NCI-H2029 (cell line): ENCODE results near the gene DMXL2.
A peak's percentile ranks its signal among the peaks of the same experiment; 100 is the strongest.
"Not testable (repeated sequence)": the region's sequence is repeated elsewhere in the genome, so short reads cannot be mapped to it uniquely, and the experiment has no call there.

Experiments
- DNase-seq: peaks from one replicate; lab custom pipeline; 2025; lab: John Stamatoyannopoulos, UW

Gene DMXL2

GRCh38 chr15:51493892-51494291, 128.7 kb downstream of the DMXL2 start:
- no peak for DNase-seq

DNA sequence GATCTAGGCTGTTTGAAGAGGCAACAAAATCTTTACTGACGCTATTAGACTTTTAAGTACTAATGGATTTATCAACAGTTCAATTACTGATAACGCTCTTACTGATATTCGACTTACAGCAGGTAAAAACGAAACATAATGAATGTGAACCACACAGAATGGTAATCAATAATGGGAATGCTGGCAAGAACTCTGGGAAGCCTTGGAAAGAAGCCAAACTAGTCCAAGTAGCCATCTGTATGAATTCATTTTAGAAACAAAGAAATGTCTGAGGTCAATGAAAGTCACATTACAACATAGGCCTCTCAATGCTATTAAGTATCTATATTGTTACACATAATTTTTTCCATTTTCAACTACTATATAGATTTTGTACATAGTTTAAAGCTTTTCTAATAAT, 130.0 kb downstream of the DMXL2 start:
- no peak for DNase-seq

DNA sequence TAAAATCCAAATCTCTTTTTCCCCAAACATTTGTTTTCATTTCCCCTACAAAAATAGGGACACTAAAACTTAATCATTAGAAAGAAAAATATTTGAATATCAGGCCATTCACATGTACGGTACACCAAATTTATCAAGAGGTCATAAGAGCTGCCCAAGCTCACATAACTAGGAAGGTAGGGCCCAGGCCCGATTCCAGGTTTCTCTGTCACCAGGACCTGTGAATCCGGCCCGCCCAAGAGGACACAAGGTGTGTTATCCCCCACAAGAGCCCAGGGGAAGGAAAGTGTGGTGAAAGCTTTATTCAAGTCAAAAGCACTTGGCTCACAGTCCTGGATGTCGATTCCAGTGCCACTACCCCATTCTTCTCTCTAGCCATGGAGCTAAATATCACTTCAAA, 130.6 kb downstream of the DMXL2 start:
- DNase-seq: no peak

GRCh38 chr15:51484781-51485180, 137.8 kb downstream of the DMXL2 start:
- DNase-seq: no peak

DNA sequence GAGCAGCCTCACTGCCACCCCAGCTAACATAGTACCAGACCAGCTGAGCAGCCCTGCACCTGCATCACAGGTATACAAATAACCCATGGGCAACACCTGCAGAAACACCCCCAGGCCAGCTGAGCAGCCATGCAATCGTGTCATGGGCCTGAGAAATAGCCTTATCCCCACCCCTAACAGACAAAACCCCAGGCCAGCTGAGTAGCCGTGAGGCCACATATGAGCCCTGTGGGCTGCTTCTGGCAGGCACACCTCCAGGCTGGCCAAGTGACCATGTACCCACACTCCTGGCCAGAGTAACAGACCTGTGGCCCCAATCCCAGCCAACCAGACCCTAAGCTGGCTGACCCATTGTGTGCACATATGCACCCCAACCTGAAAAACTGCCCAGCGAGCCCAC, 138.6 kb downstream of the DMXL2 start:
- DNase-seq: no peak

- no peak for DNase-seq
Measured at GRCh38 chr15:51483520-51483919, 139.1 kb downstream of the DMXL2 start.

- DNase-seq: no peak
Measured at GRCh38 chr15:51475736-51476135, 146.8 kb downstream of the DMXL2 start.

DNA sequence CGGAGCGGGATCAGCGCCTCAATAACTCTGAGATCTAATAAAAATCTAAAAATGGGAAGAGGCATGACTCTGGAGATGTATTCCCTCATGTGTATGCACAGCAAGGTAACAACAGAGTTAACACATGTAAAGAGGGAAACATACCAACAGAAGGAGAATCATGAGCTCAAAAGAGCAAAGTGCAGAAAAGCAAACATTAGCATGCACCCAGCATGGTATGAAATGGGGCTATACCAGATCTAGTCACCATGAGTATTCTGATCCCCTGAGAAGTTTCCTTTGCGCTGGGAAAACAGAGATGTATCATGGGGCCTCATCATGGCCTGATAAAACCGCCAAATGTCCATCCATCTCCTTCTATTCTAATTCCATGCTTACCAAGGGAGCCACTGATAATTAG, 152.1 kb downstream of the DMXL2 start:
- no peak for DNase-seq

GRCh38 chr15:51460796-51461195, 161.8 kb downstream of the DMXL2 start:
- no peak for DNase-seq

GRCh38 chr15:51450001-51450400, 172.6 kb downstream of the DMXL2 start:
- DNase-seq: no peak

DNA sequence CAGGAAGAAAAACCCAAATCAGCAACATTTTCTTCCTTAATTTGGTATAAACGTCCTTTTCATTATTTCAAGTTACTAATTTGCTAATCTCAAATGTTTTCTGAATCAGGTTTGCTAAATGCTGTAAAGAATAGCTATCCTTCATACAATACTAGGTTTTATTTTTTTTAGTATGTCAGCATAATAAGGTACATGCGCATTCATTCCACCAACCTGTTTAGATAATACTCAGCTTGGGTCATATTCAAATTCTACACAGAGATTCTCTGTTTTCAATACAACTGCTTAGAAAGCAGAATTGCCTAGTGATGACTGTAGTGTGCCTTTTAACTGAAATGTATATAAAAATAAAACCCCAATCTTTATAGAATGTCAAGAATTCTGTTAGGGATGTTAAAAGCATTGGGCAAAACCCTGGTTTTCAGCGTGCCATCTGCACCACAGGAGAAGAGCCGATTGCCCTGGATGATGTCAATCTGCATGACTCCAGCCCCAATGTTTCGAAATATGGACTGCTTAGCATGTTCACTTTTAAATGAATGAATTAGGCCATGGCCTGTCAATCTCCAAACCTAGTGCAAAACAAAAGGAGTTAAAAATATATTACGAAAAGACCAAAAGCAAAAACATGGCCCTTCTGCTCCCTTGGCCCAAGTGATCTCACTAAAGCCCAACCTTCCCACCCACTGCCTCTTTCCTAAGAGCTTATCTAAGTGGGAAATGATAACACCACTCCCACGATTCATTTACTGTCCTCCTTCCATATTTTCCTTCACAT, 173.8 kb downstream of the DMXL2 start:
- no peak for DNase-seq

GRCh38 chr15:51447855-51448621, 174.5 kb downstream of the DMXL2 start:
- no peak for DNase-seq

DNA sequence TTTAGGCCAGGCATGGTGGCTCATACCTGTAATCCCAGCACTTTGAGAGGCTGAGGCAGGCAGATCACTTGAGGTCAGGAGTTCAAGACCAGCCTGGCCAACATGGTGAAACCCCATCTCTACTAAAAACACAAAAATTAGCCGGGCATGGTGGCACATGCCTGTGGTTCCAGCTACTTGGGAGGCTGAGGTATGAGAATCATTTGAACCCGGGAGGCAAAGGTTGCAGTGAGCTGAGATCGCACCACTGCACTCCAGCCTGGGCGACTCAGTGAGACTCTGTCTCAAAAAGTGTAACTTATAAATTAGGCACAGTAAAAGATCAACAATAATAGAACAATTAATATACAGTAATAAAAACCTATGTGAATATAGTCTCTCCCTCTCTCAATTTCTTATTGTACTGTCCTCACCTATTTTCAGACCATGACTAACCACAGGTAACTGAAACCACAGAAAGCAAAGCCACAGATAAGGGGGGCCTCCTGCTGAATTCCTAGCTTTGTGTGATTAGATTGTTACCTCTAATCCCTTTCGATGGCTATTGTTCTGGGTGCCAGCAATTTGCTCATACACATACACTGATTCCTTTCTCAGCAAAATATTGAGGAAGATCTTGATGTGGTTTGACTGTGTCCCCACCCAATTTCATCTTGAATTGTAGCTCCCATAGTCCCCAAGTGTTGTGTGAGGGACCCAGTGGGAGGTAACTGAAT, 176.4 kb downstream of the DMXL2 start:
- not testable (repeated sequence) for DNase-seq

DNA sequence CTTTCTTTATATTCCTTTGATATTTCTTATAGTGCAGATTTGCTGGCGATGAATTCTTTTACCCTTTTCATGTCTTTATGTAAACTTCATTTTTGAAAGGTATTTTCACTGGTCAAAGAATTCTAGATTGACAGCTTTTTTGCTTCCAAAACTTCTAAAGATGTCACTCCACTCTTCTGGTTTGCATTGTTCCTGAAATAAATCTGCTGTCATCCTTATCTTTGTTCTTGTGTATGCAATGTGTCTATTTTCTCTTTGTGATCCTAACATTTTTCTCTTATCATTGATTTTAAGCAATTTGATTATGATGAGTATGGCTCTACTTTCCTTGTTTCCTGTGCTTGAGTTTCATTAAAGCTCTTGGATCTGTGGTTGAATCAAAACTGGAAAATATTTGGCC, 177.8 kb downstream of the DMXL2 start:
- DNase-seq: no peak

DNA sequence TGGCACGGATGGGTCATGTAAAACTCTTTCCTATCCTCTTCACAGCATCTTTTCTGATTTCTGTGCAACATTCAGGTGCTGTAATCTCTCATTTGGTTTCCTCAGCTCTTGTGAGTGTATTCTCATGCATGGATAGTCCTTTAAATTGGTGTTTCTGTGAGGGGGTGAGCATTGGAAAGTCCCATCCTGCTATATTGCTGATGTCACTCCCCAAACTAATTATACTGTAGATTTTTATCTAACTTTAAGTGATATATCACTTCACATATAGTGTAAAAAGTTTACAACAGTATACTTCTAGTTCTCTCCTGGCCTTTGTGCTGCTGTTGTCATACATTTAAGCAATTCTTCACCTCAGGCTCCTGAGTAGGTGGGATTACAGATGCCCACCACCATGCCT, 178.5 kb downstream of the DMXL2 start:
- DNase-seq: no peak

- DNase-seq: no peak
Measured at GRCh38 chr15:51443282-51443914, 179.2 kb downstream of the DMXL2 start.

GRCh38 chr15:51438526-51438925, 184.0 kb downstream of the DMXL2 start:
- DNase-seq: no peak

DNA sequence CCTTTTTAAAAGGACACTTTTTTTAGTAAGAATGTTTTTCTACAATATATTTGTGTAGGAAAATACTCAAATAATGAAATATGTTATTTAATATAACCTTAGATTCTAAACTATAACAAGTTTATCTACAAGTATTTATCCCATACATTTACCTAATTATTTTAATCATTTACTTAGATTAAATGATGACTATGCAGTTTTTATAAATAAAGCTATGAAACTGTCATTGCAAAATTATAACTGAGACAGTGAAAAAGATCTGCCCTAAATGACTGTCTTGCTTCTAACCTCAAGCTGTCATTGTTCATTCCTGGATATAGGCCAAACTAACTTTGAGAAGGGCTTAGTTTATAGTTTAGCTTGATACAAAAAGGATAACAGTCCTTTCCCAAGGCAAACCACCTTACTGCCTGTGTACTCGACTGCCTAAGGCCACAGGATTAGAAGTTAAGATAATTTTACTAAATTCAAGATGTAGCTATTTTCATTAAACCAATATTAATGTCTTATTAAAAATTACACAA, 197.0 kb downstream of the DMXL2 start:
- DNase-seq: no peak

GRCh38 chr15:51424780-51425179, 197.8 kb downstream of the DMXL2 start:
- DNase-seq: no peak

GRCh38 chr15:51423040-51423439, 199.5 kb downstream of the DMXL2 start:
- not testable (repeated sequence) for DNase-seq

GRCh38 chr15:51416129-51416528, 206.4 kb downstream of the DMXL2 start:
- DNase-seq: no peak

DNA sequence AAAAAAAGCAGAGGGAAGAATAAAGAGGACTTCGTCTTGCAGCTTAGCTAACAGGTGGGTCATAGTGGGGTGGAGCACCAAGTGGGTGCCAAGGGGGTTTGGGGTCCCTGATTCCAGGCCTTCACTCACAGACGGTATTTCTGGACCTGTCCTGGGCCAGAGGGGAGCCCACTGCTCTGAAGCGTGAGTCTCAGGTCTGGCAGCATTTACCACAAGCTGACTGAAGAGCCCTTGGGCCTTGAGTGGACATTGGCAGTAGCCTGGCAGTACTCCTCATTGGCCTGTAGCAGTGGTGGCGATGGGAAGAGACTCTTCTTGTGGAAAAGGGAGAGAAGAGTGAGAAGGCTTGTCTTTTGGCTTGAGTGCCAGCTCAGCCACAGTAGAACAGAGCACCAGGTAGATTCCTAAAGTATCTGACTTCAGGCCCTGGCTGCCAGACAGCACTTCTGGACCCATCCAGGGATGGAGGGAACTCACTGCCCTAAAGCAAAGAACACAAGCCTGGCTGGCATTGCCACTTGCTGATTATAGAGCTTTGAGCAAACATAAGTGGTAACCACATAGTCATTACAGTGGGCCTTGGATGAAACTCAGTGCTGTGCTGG, 208.2 kb downstream of the DMXL2 start:
- DNase-seq: peak; percentile 32
